ENCODE data around the gene HOMER2.

The HOMER2 gene

DNA sequence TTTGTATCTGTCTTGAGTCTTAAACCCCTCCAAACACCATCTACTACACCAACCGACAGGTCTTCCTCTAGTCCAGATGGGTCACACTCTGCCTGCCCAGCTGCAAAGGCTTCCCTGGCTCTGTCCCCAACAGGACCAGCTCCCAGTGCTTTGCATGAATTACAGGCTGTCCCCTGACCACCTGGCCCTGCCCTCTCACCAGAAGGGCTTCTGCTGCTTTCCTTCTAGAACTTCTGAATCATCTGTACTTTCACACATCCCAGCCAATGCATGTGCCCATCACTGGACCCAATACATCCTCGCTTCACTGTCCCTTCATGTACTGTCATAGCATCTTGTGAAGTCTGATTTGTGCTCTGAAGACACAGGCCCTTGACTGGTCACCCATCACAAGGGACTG lies 53.6 kb downstream of the HOMER2 start:
- peaks cover 7% of the 10 kb centered on the region; the same call in 1 of the 2 replicates for H3K4me1 ChIP-seq (ENCODE audit: control insufficient read depth, insufficient read depth, low read length)
- H3K4me3 ChIP-seq (ENCODE audit: low read depth, low read length) = no peak overlapping the region
- ChIA-PET CTCF (interaction anchor here (0.9 kb wide), 1 partner anchor 50 kb away, joined by 4 read pairs; no protein-coding TSS in a partner anchor), POLR2A (no interaction called here)
- no peaks in the 10 kb centered on the region for H3K9me3 ChIP-seq (ENCODE audit: control insufficient read depth, insufficient read depth, low read depth, low read length)
- TF ChIP-seq ZBTB49 (tag by site-specific recombination; IDR thresholded peaks at IDR 0.05; ENCODE audit: low read depth) (no peak), ZNF654 (tag by site-specific recombination; IDR thresholded peaks at IDR 0.05; ENCODE audit: low read depth) (no peak), ZBTB10 (tag by site-specific recombination; IDR thresholded peaks at IDR 0.05) (no peak), ZNF335 (tag by site-specific recombination; conservative IDR thresholded peaks at IDR 0.05) (no peak), ZNF248 (tag by site-specific recombination; IDR thresholded peaks at IDR 0.05) (no peak), ZFP3 (tag by site-specific recombination; IDR thresholded peaks at IDR 0.05; ENCODE audit: low read depth) (no peak), ZFP69B (tag by site-specific recombination; IDR thresholded peaks at IDR 0.05) (no peak), ZNF26 (tag by site-specific recombination; IDR thresholded peaks at IDR 0.05) (no peak), ZNF555 (tag by site-specific recombination; conservative IDR thresholded peaks at IDR 0.05) (no peak), SP3 (tag by site-specific recombination; IDR thresholded peaks at IDR 0.05) (no peak), ZNF596 (tag by site-specific recombination; IDR thresholded peaks at IDR 0.05) (no peak), ZNF473 (tag by site-specific recombination; IDR thresholded peaks at IDR 0.05) (no peak), ZBTB7A (tag by site-specific recombination; IDR thresholded peaks at IDR 0.05; ENCODE audit: low read depth) (no peak), ZSCAN16 (tag by site-specific recombination; IDR thresholded peaks at IDR 0.05) (no peak), ZNF292 (tag by site-specific recombination; IDR thresholded peaks at IDR 0.05; ENCODE audit: borderline replicate concordance, low read depth) (no peak)
- H3K27ac ChIP-seq (ENCODE audit: extremely low read depth, low read depth, low read length) = no peak overlapping the region
- H3K36me3 ChIP-seq (ENCODE audit: control insufficient read depth in 2 of 2, insufficient read depth in 1 of 2, low read length in 2 of 2) = no peaks in the 10 kb centered on the region

DNA sequence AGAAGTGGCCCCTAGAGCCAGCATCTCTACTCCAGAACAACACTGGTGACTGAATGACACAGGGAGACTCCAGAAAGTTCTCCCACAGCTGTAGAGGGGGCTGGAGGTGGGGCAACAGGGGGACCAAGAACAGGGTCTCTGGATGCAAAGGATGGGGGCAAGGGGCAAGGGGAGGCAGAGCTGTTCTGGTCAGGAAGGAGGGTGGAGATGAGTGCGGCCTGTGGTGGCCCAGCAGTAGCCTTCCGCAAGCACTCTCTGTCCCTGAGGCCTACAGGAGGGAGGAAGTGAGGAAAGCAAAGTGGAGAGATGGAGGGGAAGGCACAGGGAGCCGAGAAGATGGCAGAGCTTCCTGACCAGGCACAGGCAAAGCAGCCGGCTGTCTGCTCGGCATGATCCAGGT lies 56.5 kb downstream of the HOMER2 start:
- Histone ChIP-seq H3K27ac (ENCODE audit: extremely low read depth, low read depth, low read length) (no peak overlapping the region), H3K4me3 (ENCODE audit: low read depth, low read length) (no peak overlapping the region), H3K4me1 (ENCODE audit: control insufficient read depth, insufficient read depth, low read length) (peaks cover 4% of the 10 kb centered on the region; the same call in 1 of the 2 replicates), H3K36me3 (ENCODE audit: control insufficient read depth in 2 of 2, insufficient read depth in 1 of 2, low read length in 2 of 2) (no peaks in the 10 kb centered on the region), H3K9me3 (ENCODE audit: control insufficient read depth, insufficient read depth, low read depth, low read length) (no peaks in the 10 kb centered on the region)
- ChIA-PET CTCF (interaction anchor here (1.0 kb wide), 1 partner anchor 46 kb away, joined by 7 read pairs; no protein-coding TSS in a partner anchor), POLR2A (no interaction called here)
- TF ChIP-seq ZNF404 (tag by site-specific recombination; IDR thresholded peaks at IDR 0.05) (no peak), ZNF202 (tag by site-specific recombination; IDR thresholded peaks at IDR 0.05; ENCODE audit: borderline replicate concordance) (no peak), ZNF184 (tag by site-specific recombination; IDR thresholded peaks at IDR 0.05) (no peak), ZNF391 (tag by site-specific recombination; IDR thresholded peaks at IDR 0.05; ENCODE audit: borderline replicate concordance, low read depth) (no peak), ZNF510 (tag by site-specific recombination; IDR thresholded peaks at IDR 0.05; ENCODE audit: insufficient replicate concordance) (no peak), BCL6B (tag by site-specific recombination; IDR thresholded peaks at IDR 0.05) (no peak), ZNF549 (tag by site-specific recombination; IDR thresholded peaks at IDR 0.05) (no peak), MYNN (tag by site-specific recombination; IDR thresholded peaks at IDR 0.05; ENCODE audit: borderline replicate concordance) (no peak), PATZ1 (tag by site-specific recombination; IDR thresholded peaks at IDR 0.05) (no peak)

All from HEK293 (cell line).